Endothelial cell of umbilical vein (primary cell): ENCODE measurements around the gene ABCB10.

ENCODE experiments used
- EZH2 ChIP-seq: IDR thresholded peaks from 2 replicates; pipeline ENCODE4 v1.6.1; 2012; ENCODE audit warnings: borderline replicate concordance, low read depth, mild to moderate bottlenecking, moderate library complexity, low read length, inconsistent platforms; ENCODE audit not compliant: severe bottlenecking
- JUN ChIP-seq: IDR thresholded peaks from 2 replicates; pipeline ENCODE4 v1.6.1; 2011; ENCODE audit warnings: borderline replicate concordance, low read depth; ENCODE audit not compliant: insufficient read length, insufficient read depth
- POLR2A ChIP-seq: IDR thresholded peaks from 2 replicates; pipeline ENCODE4 v1.6.1; 2012; ENCODE audit warnings: low read depth, mild to moderate bottlenecking, control low read depth, low read length
- POLR2AphosphoS5 ChIP-seq: IDR thresholded peaks from 2 replicates; pipeline ENCODE4 v1.6.1; 2012; ENCODE audit warnings: low read depth, mild to moderate bottlenecking, control low read depth, low read length, moderate library complexity; ENCODE audit not compliant: insufficient read depth
- TF ChIP-seq, protein P1 (sequence below), 2 donors: IDR thresholded peaks; 1 replicate in 1 of 2; 2 replicates in 1 of 2; pipeline ENCODE4 v1.5.1; 2011; ENCODE audit warnings: low read length in 2 of 2, mild to moderate bottlenecking in 2 of 2, moderate library complexity in 2 of 2, control low read depth in 1 of 2, inconsistent platforms in 1 of 2, low read depth in 1 of 2; ENCODE audit not compliant: insufficient read depth in 1 of 2; ENCODE audit errors: extremely low read depth in 1 of 2

DNA sequence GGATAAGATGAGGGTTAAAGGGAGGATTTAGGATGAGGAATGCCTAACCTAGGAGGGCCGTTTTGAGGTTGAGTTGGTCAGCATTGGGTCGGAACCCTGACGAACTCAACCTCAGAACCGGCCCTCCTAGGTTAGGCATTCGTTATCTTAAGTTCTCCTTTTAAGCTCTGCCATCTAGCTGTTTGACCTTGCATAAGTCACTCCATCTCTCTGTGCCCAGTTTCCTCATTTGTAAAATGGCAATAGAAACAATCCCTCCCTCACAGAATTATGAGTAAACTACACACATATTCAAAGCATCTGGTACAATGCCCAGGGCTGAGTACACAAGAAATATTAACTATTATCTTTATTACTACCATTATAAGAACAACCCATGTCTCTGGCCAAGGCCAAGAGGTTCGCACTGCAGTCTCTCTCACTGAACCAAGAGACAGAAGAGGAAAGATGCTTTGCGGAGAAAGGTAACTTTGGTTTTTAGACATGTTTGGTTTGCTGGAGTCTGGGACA lies 4.8 kb downstream of the ABCB10 start:
- TF ChIP-seq, protein P1, sequence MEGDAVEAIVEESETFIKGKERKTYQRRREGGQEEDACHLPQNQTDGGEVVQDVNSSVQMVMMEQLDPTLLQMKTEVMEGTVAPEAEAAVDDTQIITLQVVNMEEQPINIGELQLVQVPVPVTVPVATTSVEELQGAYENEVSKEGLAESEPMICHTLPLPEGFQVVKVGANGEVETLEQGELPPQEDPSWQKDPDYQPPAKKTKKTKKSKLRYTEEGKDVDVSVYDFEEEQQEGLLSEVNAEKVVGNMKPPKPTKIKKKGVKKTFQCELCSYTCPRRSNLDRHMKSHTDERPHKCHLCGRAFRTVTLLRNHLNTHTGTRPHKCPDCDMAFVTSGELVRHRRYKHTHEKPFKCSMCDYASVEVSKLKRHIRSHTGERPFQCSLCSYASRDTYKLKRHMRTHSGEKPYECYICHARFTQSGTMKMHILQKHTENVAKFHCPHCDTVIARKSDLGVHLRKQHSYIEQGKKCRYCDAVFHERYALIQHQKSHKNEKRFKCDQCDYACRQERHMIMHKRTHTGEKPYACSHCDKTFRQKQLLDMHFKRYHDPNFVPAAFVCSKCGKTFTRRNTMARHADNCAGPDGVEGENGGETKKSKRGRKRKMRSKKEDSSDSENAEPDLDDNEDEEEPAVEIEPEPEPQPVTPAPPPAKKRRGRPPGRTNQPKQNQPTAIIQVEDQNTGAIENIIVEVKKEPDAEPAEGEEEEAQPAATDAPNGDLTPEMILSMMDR (IDR thresholded peaks at IDR 0.05; ENCODE audit: extremely low read depth in 1 of 2, insufficient read depth in 1 of 2, low read depth in 1 of 2, low read length in 2 of 2), result no peak
- no peak for TF ChIP-seq POLR2A
- TF ChIP-seq EZH2, result no peak
- TF ChIP-seq JUN, result no peak
- no peak for TF ChIP-seq POLR2AphosphoS5
